ENCODE data around the gene DCTN2.

Gene DCTN2

GRCh38 chr12:57485695-57486094 lies 61.3 kb downstream of the DCTN2 start:
- DNase-seq, result no peak

- no peak for DNase-seq
Observed at GRCh38 chr12:57483466-57483865, 63.5 kb downstream of the DCTN2 start.

- no peak for DNase-seq
Observed at GRCh38 chr12:57481671-57482070, 65.3 kb downstream of the DCTN2 start.
